Measurements from ENCODE around the gene ST8SIA2.

ST8SIA2 gene

DNA sequence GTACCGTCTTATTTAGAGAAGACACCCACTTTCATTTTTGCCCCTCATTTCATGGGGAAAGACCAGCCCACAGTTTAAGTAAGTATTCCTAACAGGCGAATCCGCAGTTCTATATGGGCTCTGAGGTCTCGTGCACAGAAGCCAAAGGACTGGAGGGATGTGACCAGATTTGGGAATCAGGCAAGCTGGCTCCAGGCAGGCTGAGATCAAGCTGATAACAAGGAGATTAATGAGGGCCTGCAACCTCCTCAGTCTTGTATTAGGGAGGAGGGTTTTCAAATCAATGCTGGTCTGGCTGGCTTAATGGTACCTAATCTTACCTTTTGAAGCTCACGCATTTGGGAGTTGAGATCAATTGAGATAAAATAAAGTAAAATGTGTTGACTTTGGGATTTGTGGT, 15.3 kb downstream of the ST8SIA2 start:
- TF ChIP-seq, protein P1, sequence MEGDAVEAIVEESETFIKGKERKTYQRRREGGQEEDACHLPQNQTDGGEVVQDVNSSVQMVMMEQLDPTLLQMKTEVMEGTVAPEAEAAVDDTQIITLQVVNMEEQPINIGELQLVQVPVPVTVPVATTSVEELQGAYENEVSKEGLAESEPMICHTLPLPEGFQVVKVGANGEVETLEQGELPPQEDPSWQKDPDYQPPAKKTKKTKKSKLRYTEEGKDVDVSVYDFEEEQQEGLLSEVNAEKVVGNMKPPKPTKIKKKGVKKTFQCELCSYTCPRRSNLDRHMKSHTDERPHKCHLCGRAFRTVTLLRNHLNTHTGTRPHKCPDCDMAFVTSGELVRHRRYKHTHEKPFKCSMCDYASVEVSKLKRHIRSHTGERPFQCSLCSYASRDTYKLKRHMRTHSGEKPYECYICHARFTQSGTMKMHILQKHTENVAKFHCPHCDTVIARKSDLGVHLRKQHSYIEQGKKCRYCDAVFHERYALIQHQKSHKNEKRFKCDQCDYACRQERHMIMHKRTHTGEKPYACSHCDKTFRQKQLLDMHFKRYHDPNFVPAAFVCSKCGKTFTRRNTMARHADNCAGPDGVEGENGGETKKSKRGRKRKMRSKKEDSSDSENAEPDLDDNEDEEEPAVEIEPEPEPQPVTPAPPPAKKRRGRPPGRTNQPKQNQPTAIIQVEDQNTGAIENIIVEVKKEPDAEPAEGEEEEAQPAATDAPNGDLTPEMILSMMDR (conservative IDR thresholded peaks at IDR 0.05), result no peak
- no peak overlapping the region for H3K27ac ChIP-seq

DNA sequence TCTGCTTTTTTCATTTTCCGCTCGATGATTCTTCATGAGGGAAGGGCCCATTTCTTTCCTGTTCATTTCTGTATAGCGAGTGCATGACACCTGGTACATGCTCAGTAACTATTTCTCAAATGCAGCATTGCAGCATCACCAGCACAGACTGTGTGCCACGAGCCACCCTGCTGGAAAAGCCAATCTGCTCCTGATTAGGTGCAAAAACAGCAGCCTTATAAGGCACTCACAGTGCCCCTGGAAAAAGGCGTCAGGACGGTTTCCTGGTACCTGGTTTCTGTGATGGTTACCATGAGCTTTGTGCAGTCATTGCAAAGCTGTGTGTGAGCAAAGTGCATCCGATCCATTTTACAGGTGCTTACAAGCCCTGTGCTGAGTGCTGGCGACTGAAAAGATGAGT, 15.8 kb downstream of the ST8SIA2 start:
- no peak overlapping the region for H3K27ac ChIP-seq
- TF ChIP-seq, protein P1 (conservative IDR thresholded peaks at IDR 0.05), result no peak

DNA sequence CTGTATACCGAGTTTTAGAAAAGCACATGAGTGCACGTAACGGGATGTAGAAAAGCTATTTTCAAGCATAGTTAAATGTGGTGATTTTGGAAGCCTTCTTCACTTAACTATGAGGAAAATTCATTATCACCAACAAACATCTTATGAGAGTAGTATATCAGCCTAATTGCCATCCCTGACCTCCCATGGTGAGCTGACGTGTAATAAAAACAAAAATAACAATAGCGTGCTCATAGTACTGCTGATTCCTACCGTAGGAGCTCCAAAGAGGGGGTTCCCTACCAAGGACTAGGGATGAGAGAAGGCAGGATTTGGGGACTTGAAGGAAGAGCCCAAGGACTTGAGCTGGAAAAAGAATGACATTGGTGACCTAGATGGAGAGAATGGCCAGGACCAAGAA, 16.9 kb downstream of the ST8SIA2 start:
- no peak overlapping the region for H3K27ac ChIP-seq
- TF ChIP-seq, protein P1 (conservative IDR thresholded peaks at IDR 0.05), result no peak

DNA sequence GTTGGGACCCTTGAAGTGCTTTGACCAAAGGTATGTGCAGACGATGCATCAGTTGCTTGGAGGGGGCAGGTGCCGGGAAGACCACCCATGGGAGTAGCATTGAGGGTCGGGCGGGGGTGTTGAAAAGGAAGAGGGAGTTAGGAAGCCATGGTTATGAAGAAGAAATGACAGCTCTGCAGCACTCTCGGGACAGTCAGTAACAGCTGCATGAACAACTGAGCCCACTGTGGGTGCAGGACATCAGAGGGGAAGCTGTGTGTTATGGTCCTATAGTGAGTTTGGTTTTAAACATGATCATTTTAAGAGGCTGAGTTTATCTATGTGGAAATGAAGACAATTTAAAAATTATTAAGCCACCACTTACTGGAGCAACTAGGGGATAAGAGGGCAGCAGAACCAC, 17.6 kb downstream of the ST8SIA2 start:
- TF ChIP-seq, protein P1 (conservative IDR thresholded peaks at IDR 0.05), result no peak
- H3K27ac ChIP-seq, result no peak overlapping the region

DNA sequence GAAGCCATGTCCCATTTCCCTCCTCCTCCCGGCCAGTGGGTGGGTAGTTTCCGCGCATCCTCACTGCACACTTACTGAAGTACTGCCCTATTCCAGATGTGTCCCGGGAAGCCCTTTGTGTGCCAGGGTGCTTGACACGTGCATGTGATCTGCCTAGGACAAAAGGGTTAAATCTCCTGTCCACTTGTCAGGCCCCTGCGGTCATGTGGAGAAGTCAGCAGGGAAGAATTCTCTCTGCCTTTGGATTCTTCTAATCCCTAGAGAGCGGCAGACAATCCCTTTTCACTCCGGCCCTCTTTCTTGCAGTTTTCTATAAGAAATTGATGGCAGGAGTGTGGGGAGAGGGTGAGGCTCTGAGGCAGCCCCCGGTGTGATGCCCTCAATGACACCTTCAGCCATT, 19.8 kb downstream of the ST8SIA2 start:
- H3K27ac ChIP-seq, result no peak overlapping the region
- TF ChIP-seq, protein P1 (conservative IDR thresholded peaks at IDR 0.05), result no peak

DNA sequence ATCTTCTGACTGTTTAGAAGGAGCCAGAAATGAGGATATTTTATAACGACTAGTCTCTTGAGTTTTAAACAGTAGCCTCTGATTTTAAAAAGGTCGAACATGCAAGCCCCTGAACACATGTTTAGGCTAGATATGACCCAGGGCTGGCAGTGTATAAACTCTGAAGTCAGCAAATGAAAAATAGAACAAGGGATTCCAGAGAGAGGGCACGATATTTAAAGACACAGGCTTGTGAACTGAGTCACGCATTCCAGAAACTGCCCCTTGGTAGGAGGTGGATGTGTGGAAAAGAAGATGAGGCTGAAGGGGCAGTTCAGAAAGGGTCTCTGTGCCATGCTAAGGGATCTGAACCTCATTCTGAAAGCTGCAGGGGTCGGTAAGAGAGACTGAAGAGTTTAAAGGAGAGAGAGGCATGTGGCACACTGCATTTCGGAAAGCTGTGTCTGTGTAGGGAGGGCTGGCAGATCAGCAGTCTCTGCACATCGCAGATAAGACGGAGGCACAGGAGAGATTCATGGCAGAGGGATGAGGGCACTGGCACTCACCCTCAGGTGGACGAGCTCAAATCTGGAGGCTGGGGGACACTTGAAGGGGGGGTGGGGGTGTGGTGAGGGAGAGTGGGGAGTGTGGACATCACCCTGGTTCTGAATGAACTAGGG, 22.1 kb downstream of the ST8SIA2 start:
- TF ChIP-seq, protein P1 (conservative IDR thresholded peaks at IDR 0.05), result no peak
- H3K27ac ChIP-seq, result no peak overlapping the region

DNA sequence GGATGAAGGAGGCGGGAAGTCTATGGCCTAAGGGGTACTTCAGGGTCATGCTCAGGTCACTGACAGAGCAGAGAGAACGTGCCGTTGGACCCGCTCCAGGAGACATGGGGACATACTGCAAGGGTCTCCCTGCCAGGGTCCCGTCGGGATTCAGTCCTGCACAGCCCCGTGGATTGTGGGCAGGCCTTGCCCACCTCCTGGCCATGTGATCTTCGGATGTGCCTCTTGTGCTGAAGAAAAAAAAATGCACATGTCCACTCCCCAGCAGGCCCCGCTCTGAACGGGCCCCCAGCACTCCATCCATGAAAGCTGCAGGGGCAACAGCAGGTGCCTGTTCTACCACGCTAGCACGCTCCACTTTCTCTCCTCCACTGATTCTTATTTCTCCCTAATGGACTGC, 22.9 kb downstream of the ST8SIA2 start:
- no peak overlapping the region for H3K27ac ChIP-seq
- TF ChIP-seq, protein P1 (conservative IDR thresholded peaks at IDR 0.05), result no peak

Measured in VCaP (cell line).